GM21526 (cell line): Measurements from ENCODE around the gene FOSL1.
A peak's percentile ranks its signal among the peaks of the same experiment; 100 is the strongest.

Experiments
- ATAC-seq: cut with Tn5 transposase; IDR thresholded peaks from one replicate; pipeline ENCODE4 v1.9.1; 2021; ENCODE audit warnings: moderate library complexity; ENCODE audit not compliant: unreplicated experiment, low FRiP score

The FOSL1 gene

GRCh38 chr11:65865550-65866172, 34.5 kb downstream of the FOSL1 start:
- ATAC-seq = no peak

DNA sequence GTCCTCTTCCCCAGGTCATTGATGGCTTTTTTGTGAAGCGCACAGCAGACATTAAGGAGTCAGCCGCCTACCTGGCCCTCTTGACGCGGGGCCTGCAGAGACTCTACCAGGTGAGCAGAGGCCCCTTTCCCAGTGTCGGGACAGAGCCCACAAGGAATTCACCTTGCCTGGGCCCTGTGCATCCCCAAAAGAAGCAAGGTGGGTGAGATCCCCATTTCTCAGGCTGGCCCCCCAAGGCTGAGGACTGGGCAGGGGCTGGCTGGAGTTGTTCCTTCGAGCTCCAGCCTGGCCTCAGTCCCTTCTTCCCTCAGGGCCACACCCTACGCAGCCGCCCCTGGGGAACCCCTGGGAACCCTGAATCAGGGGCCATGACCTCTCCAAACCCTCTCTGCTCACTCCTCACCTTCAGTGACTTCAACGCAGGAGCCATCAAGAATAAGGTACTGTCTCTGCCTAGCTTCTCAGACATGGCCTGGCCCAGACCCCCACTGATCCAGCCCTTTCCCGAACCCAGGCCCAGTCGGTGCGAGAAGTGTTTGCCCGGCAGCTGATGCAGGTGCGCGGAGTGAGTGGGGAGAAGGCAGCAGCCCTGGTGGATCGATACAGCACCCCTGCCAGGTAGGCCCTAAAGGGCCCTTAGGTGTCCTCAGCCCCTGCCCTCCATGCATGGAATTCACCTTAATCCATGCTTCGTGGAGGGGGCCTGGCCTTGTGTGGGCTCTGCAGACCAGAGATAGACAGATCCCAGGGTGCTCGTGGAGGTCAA, 35.3 kb downstream of the FOSL1 start:
- no peak for ATAC-seq

DNA sequence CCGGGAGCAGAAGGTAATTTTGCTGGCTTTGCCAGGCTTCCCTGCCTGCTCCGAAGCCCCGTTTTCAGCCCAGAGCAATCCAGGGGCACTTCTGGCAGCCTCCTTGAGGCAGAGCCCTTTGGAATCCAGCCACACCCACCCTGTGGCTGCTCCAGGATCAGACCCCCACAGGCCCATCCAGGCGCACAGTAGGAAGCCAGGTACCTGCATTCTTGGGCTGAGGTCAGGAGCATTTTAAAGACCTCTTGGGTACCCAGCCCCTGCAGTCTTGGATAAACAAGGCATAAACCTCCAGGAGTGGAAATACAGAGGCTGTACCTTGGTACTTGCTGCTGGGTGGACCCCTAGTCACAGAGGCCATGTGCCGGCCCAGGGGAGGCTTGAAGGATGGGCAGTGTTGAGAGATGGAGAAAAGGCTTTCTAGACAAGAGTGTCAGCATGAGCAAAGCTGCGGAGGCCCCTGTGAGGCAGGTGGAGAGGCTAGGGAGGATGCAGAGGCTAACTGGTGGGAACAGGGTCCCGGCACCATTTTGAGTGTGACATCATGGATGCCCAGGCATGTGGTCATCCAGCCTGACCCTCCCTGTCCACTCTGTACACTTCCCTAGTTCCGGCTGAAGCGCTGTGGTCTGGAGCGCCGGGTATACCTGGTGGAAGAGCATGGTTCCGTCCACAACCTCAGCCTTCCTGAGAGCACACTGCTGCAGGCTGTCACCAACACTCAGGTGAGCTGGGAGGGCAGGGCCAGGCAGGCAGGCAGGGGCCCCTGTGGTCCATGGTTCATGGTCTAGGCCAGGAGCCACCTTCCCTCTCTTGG, 36.1 kb downstream of the FOSL1 start:
- no peak for ATAC-seq

DNA sequence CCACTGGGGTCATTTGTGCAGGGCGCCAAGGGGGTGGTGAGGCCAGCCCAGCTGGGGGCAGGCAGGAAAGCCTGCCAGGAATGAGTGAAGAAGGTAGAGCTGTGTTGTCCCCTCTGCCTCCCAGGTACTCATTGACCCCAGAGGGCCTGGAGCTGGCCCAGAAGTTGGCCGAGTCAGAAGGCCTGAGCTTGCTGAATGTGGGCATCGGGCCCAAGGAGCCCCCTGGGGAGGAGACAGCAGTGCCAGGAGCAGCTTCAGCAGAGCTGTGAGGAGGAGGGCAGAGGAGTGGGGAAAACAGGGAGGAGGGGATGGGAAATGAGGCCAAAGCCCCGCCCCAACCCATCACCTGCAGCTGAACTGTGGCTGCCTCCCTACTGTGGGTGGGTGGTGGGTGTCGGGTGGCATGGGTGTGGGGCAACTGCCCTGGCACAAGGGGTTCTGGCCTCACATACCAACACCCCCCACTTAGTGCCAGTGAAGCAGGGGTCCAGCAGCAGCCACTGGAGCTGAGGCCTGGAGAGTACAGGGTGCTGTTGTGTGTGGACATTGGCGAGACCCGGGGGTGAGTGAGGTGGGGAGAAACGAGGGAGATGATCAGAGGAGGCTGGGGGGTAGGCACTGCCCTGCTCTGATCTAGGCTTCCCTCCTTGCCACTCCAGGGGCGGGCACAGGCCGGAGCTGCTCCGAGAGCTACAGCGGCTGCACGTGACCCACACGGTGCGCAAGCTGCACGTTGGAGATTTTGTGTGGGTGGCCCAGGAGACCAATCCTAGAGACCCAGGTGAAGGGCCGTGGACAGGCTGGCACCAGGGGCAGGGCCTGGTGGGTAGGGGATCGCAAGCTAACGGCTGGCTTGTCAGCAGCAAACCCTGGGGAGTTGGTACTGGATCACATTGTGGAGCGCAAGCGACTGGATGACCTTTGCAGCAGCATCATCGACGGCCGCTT, 37.0 kb downstream of the FOSL1 start:
- ATAC-seq = no peak

- no peak for ATAC-seq
Observed at GRCh38 chr11:65862191-65862735, 37.9 kb downstream of the FOSL1 start.

- ATAC-seq = no peak
Observed at GRCh38 chr11:65861533-65862183, 38.5 kb downstream of the FOSL1 start.

DNA sequence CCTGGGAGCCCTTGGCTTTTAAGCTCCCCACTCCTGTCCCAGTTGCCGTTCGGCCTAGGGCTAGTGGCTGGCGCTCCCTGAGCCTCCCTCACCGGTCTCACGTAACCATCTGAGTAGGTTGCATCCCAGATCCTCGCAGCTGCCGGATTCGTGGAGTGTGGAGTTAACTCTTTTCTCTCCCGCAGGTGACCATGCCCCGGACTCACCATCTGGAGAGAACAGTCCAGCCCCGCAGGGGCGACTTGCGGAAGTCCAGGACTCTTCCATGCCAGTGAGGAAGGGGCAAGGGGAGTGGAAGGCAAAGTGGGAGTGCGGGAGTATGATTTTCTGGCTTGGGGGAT, 39.1 kb downstream of the FOSL1 start:
- ATAC-seq = no peak

DNA sequence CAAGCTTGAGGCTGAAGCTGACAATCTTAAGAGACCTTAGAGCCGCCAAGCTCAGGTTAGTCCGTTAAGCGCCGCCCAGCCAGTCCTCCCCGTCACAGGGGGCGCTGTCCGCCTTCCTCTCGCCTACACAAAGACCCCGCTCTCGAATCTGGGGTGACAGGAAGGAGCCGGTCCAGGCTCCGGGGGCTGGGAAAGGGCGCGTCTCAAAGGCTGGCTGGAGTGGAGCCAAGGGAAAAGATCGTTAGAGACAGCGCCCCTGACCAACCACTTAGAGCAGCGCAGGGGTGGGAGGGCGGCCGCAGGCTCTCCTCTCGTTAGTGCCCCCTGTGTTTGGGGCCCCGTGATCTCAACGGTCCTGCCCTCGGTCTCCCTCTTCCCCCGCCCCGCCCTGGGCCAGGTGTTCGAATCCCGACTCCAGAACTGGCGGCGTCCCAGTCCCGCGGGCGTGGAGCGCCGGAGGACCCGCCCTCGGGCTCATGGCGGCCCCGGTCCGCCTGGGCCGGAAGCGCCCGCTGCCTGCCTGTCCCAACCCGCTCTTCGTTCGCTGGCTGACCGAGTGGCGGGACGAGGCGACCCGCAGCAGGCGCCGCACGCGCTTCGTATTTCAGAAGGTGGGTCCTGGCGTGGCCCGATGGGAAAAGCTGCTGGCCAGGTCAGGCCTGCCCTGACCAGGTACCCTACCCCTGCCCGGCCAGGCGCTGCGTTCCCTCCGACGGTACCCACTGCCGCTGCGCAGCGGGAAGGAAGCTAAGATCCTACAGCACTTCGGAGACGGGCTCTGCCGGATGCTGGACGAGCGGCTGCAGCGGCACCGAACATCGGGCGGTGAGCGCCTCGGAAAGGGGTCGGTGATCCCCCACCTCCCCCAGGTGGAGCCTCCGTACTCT, 39.7 kb downstream of the FOSL1 start, which contains the start of gene MUS81:
TSS of gene MUS81 (plus strand) at position 156 of the 887 bp plus-strand sequence. CDS start at position 477, 321 bp downstream.
- no peak for ATAC-seq

- ATAC-seq = no peak
Observed at GRCh38 chr11:65859812-65860277, 40.3 kb downstream of the FOSL1 start.

- peak; percentile 43 for ATAC-seq
Observed at GRCh38 chr11:65859095-65859811, 40.9 kb downstream of the FOSL1 start.

DNA sequence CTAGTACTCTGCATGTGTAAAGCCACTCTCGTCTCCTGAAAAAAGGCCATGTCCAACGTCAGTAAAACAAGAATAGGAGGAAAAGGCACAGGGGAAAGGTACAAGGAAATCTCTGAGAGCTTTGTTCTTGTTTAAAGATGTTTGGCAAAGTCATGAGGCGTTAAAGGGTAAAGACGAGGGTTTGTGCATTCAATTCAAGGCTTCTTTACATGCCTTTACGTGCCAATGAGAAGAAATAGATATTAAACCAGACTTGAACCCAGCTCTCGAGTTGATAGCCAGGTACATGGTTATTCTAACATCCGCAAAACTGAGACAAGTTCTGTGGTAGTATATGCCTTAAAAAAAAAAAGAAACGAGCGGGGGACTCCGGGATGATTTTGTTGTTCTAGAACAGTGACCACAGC, 41.5 kb downstream of the FOSL1 start:
- no peak for ATAC-seq

DNA sequence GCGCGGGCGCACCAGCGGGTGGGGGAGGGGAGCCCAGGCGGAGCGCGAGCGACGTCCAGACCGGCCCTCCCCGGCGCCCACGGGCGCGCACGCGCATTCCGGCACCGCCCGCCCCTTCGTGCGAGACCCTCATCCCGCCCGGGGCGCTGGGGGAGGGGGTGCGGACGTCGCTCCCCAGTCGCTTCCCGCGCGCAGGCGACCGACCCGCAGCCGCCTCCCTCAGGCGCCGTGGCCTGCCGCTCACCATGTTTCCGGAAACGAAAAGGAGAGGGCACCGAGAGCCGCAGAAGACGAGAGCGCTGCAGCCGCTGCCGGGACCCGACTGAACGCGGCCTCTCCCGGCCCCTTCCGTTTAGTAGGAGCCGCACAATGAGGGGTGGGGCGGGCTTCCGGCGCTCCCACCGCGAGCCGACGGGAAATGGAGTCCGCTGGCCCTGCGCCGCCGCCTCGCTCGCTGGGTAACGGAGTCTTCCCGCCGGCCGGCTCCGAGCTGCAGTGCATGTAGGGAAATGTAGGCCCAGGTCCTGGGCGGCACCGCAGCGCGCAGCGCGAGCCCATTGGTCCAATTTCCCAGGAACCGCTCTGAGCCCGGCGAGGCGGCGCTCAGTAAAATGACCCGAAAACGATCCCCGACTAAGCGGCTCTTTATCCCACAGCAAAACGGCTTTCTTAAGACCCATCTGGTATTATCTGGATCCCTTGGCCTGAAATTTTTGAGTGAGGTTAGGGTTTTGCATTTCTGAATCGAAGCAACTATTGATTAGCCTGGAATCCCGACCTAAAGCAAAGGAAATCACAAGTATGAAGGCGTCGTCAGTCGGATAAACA, 42.1 kb downstream of the FOSL1 start, which contains the start of gene CFL1:
TSS of gene CFL1 (minus strand) at position 328 of the 828 bp plus-strand sequence. CDS start at position 247, 81 bp downstream.
- ATAC-seq = peak; percentile 39

DNA sequence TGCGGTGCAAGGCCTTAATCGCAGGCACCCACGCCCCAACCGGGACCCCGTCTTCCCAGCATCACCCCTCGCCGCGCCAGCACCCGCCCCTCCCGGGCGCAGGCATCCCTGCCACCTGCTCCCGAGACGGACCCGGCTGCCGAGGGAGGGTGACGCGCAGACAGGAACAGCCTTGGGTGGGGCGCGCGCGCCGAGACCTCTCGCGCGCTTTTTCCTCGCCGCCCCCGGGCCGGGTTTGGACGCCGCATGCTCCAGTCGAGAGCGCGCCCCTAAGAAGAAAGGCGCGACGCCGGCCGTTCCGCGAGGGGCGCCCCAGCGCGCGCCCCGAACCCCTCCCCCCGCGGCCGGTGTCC, 42.7 kb downstream of the FOSL1 start:
- no peak for ATAC-seq

GRCh38 chr11:65856689-65857499, 43.3 kb downstream of the FOSL1 start:
- no peak for ATAC-seq

DNA sequence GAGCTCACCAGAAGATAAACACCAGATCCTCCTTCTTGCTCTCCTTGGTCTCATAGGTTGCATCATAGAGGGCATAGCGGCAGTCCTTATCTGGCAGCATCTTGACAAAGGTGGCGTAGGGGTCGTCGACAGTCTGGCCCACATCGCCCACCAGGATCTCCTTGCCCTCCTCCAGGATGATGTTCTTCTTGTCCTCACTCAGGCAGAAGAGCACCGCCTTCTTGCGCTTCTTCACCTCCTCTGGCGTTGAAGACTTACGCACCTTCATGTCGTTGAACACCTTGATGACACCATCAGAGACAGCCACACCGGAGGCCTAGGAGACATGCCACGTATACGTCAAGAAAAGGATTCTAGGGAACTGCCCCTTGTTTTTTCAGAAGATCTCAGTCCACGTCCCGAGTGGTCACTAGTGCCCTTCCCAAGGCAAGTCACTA, 44.2 kb downstream of the FOSL1 start:
- ATAC-seq = no peak
